ENCODE data around the gene NAB2.
"Not testable (repeated sequence)": the region's sequence is repeated elsewhere in the genome, so short reads cannot be mapped to it uniquely, and the experiment has no call there.

NAB2 gene

DNA sequence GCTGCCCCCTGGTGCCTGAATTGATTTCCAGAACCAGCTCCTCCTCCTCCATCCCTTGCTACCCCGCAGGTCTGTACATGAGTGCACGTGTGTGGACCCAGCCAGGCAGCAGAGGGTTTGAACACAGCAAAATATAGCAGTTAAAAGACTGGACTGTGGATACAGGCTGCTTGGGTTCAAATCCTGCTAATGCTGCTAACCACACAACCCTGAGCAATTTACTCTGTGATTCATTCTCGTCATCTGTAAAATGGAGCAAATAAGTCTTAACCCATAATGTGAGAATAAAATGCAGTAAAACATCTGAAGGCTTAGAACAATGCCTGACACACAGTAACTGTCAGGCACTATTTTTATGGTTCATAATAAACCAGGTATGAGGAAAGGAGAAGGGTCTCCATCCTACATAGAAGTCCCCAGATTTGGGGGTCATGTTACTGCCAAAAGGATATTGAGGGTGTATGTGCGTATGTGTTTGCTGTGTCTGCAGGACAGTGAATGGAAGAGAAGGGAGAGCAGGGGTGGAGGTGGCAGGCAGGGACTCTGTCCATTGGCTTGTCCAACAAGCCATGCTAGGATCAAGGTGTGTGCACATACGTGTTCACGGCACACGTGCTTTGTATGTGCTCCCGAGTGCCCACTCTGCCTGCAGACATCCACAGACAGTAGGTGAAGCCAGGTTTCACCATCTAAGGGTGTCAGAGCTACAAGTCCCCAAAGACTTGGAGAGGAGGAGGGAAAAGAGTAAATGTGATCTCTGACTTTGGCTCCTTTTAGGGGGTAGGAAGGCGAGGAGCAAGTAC is 23.8 kb downstream of the NAB2 start:
- peak; percentile 92 for DNase-seq

DNA sequence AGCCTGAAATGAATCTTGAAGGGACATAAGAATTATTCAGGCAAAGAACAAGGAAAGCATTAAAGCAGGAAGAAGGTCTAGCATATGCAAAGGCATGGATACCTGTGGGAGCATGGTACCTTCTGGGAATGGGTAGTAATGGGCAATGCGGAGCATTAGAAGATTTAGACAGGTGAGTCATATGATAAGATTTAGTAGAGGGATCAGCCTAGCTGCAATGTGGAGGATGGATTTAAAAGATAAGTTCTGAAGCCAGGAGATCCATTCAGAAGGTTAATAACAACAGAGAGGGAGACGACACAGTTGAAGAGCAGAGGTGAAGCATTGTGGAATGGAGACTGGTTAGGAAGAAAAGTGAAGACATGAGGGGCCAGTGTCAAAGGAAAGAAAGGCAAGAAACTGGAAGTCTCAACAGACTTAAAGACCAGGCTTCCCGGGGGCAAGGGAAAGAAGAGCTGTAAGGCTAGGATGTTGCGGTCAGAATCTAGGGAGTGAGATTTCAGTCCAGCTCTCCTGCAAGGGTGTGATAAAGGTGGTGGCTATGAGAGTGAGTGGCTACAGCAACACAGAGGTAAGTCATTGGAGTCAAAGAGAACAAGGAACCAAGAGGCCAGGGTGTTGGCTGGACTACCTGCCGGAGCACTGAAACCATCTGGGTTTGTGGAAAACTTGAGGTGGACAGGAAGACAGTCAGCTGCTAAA is 27.8 kb downstream of the NAB2 start:
- DNase-seq, result no peak

DNA sequence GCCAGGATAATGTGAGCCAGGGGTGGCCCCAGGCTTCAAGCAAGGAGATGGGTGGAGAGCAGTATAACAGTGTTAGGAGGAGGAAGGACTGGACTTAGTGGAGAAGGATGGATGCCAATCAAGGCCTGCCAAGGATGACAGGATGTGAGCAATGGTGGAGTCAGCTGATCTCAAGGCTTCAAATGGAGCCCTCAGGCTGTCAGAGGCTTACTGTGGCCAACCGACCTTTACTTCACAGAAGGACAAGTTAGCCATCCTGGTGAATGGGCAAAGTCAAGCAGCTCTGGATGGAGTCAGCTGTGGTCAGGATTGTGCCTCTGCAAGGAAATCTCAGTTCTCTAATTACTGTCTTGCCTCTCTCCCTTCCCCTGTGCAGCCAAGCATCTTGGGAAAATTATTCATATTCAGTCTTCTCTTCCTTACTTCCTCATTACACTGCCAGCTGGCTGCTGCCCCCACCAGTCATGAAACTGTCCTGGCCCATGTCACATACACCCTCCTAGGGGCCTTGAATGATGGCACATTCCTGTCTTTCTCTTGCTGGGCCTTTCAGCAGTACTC is 29.9 kb downstream of the NAB2 start:
- no peak for DNase-seq

DNA sequence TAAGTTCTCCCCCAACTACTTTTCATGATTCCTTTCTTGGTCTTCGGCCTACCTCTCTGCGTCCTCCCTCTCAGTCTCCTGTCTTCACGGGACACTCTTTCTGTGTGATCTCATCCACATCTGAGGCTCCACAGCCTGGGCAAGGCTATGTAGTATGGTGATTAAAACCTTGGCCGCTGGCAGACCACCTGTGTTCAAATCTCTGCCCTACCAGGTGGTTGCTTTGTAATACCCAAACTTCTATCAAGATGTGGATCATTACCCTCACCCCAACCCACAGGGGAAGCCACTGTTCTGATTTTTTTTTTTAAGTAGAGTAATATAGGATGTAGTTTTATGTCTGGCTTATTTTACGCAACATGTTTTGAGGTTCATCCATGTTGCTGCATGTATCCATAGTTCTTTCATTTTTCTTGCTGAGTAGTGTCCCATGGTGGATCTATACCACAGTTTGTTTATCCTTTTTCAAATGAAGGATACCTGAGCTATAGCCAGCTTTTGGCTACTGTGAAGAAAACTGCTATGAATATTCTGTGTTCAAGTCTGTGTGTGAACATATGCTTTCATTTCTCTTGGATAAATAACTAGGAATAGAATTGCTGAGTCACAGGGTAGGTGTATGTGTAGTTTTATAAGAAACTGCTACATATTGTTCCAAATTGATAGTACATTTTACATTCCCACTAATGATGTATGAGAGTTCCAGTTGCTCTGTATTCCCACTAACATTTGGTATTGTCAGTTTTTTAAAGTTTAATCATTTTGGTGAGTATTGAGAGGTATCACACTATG is 30.6 kb downstream of the NAB2 start:
- no peak for DNase-seq

DNA sequence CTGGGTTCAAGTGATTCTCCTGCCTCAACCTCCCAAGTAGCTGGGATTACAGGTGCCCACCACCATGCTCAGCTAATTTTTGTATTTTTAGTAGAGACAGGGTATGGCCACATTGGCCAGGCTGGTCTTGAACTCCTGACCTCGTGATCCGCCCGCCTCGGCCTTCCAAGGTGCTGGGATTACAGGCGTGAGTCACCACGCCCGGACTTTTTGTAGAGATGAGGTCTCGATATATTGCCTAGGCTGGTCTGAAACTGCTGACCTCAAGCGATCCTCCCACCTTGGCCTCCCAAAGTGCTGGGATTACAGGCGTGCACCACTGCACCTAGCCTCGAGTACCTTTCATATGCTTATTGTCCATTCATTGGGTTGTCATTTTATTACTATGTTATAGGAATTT is 31.8 kb downstream of the NAB2 start:
- DNase-seq, result not testable (repeated sequence)

DNA sequence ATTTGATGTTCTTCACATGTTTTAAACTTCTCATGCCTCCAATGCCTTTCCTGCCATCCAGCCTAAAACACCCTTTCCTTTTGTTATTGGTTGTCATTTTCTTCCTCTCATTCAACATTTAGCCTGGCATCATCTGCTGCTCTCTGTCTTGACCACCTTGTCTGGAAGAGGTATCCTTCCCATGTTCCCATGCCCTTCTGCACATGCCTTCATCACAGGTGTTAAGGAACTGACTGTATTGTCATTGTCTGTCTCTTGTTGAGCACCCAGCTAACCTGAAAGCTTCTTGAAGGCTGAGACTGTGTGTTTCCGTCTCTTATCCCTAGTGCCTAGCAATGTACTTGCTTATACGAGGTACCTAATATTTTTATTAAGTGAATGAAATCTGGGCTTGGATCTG is 34.9 kb downstream of the NAB2 start:
- no peak for DNase-seq

DNA sequence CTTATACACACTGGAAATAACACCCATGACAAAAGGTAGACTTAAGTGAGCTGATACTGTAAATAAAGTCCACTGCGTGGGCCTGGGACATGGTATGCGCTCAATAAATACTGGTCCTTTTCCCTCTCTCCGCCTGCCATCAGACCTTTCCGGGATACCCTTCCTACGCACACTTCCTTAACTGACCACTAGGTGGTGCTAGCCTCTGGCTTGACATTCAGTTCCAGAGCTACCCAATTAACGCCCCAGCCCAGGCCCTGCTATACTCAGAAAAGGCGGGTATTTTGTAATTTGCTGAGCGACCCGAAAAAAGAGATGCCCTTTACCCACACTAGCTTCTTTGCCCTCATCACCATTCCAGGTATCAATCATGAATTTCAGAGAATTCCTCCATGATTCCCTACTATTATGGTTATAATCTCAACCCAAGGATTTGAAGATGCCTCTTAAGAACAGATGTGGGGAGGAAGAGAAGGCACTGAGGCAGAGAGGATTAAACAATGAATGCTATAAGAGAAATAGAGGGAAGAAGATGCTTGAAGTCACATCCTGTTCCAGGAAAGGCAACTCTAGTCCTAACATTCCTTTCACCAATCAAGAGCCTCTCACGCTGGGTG is 35.5 kb downstream of the NAB2 start:
- peak; percentile 85 for DNase-seq

DNA sequence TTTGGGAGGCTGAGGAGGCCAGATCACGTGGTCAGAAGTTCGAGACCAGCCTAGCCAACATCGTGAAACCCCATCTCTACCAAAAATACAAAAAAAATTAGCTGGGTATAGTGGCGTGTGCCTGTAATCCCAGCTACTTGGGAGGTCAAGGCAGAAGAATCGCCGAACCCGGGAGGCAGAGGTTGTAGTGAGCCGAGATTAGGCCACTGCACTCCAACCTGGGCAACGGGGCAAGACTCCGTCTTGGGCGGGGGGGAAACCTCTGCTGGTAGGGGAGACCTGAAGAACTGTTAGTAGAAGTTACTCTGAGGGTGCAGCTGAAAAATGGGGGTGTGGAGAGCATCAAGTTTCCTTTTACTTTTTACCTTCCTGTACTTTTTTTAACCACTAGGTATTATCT is 37.1 kb downstream of the NAB2 start:
- DNase-seq, result no peak

DNA sequence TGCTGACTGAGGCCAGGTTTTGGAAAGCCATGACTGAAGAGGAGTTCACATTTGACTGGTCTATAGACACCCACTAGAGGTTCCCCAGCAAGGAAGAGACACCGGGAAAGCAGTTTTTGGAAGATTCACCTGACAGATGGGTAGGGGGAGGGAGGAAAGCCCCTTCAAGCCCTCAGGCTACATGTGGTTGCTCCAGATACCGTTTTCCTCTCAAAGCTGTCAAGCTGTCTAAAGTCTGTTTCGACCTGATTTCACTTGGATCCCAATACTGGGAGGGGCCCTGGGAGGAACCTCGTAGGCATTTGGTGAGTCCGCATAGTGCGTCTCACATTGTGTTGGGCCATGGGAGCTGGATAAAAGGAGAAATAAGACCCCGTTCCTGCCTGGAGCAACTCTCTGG is 37.6 kb downstream of the NAB2 start:
- no peak for DNase-seq

DNA sequence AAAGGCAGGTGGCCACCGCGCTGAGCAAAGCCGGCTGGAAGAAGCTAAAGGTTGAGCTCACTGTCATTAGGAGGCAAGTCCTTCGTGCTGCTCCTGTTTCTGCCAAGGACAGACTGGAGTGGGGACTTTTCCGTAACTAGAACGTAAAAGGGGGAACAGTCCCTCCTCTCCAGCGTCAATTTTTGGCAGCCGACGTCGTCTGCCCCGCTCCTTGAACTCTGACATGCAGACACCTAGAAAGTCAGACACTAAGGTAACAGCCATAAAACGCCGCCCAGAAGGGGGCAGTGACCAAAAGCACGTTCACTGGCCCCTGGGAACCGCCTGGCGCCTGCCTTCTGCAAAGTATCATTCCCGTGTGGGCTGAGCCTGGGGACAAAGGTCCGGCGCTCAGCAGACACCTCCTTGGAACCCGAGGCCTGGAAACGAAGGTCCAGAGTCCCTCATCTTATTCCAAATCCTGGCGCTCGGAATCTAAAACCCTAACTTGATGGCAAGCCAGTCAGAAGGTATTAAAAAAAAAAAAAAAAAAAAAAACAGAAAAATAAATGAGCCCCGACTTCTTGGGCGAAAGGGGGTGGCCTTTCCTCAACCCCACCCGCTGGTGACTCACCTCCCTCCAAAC is 38.3 kb downstream of the NAB2 start:
- peak; percentile 70 for DNase-seq

DNA sequence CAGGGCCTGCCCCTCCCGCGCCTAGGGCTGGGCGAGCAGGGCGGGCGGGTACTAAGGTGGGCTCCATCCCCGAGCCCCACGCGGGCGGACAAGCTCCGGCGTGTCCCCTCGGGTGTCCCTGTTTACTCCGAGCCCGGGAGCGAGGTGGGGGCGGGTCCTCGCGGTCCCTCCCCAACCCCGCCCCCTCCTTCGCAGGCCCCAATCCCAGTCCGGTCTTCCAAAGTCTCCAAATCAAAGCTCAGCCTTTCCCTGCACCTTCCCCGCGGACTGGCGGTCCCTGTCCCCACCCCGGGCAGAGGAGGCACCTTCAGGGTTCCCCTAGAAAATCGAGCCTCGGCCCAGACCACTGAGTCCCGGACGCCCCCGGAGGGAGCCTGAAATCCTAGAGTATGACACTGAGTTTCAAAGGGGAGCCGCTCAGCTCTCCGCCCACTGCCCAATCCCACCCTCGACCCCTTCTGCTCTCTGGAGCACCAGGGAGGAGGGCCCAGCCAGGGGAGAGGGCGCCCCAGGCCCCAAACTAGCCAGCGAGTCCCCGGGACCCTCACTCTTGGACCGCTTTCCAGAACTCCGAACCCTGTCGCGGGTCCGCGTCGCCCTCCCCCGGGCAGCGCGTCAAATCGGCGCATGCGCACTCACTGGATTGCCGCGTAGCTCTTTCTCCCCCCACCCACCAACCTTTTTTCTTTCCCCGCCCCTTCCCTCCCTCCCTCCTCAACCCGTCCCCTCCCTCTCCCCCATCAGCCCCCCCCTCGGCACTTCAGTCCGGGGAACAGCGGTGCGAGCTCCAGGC is 39.0 kb downstream of the NAB2 start, which contains the start of gene LRP1:
LRP1 (plus strand) TSS at position 758 of the 793 bp plus-strand sequence. CDS start 482 bp downstream, outside the sequence.
- DNase-seq, result peak; percentile 81

DNA sequence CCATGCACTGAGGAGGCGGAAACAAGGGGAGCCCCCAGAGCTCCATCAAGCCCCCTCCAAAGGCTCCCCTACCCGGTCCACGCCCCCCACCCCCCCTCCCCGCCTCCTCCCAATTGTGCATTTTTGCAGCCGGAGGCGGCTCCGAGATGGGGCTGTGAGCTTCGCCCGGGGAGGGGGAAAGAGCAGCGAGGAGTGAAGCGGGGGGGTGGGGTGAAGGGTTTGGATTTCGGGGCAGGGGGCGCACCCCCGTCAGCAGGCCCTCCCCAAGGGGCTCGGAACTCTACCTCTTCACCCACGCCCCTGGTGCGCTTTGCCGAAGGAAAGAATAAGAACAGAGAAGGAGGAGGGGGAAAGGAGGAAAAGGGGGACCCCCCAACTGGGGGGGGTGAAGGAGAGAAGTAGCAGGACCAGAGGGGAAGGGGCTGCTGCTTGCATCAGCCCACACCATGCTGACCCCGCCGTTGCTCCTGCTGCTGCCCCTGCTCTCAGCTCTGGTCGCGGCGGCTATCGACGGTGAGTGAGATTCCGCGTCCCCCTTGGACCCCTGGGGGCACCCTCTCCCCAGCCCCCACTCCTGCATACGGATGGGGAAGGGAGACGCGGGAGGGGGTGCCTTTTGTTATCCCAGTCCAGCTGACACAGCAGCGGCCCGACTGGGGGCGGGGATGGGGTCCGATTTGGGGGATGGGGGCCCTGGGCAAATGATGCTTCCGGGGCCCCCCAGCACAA is 39.8 kb downstream of the NAB2 start:
- DNase-seq, result peak; percentile 20

DNA sequence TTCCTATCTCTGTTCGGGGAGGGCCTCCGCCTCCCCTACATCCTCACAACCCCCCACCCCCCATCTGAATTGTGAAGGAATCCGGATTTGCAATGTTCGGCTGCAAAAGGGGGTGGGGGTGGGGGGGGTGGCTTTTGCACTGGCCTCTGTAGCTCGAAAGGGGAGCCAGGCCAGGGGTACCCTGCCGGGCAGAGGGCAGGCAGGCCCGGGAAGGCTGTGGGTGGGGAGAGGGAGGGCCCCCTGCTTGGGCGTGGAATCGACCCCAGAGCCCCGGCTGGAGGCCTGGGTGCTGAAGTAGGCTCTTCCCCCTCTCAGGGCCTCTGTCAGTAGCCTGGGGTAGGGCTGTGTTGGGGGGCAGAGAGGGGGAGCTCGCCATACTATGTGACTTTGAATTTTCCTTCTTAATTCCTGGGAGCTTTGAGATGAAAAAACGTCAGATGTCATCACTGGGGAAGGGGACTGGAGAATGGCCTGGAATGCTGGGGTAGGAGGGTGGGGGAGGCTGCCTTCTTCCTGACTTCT is 40.5 kb downstream of the NAB2 start:
- DNase-seq, result no peak

DNA sequence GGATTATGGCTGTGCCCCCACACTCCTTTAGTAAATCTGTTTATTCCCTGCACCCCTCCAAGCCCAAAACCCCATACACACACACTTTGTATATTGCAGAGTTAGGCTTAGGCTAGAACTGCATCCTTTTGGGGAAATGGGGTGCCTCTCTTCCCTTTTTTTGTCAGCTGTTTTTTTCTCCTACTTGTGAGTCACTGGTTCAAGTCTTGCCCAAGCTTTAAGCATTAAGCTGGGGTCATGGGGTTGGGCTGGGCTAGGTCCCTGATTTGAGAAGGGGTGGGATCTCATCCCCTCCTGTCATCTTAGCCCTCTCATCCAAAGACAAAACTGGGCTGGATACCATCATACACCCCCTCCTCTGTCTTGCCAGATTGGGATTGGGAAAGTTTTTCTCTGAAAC is 41.0 kb downstream of the NAB2 start:
- no peak for DNase-seq

DNA sequence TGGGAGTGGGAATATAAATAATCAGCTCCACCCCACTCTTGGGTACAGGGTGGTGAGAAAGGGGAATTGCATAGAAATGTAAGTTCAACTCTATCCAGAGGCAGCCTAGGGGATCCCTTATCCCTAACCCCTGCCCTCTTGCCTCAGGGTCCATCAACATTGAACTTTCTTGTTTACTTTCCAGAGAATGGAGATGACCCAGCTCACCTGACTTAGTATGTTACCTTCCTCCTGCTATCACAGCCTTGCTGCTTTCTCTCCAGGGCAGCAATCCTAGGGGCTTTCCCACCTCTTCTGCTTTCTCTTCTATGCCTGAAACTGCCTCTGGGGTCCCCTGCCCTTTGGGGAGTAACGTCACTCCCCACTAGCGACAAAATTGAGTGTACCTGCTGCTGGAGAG is 42.0 kb downstream of the NAB2 start:
- no peak for DNase-seq

DNA sequence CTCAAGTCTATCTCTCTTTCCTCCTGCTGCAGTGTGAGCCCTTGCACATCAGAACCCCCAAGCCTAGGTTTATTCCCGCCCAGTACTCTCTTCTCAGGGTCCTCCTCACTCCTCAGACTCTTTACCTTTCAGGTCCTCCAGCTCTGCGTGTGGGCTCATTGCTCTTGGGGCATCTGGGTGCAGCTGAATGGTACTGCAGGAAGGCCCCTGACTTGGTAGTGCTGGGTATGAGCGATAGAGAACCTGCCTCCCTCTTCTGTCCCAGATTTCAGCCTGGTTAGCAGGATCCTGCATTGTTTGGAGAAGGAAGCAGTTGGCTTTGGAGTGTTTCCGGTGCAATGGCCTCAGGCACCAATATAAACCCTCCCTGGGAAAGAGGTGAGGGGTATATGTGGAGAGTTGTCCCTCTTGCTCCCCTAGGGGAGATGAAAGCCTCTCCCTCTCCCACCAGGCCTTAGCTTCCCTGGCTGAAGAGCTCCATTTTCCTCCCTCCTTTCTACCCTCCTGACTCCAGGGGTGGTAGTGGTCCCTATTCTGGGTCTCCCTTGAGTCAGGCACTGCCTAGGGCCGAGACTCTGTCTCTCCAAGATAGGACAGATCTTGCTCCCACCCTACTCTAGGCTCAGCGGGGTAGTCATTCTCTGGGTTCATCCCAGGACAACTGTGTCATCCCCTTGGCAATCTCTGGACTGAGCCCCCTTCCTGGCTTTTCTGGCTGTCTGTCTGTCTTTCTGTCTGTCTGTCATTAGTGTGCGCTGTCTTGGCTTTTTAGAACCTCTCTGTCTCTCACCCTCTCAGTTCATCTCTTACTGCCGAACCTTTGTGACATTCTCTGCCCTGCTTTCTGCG is 43.2 kb downstream of the NAB2 start:
- DNase-seq, result no peak

DNA sequence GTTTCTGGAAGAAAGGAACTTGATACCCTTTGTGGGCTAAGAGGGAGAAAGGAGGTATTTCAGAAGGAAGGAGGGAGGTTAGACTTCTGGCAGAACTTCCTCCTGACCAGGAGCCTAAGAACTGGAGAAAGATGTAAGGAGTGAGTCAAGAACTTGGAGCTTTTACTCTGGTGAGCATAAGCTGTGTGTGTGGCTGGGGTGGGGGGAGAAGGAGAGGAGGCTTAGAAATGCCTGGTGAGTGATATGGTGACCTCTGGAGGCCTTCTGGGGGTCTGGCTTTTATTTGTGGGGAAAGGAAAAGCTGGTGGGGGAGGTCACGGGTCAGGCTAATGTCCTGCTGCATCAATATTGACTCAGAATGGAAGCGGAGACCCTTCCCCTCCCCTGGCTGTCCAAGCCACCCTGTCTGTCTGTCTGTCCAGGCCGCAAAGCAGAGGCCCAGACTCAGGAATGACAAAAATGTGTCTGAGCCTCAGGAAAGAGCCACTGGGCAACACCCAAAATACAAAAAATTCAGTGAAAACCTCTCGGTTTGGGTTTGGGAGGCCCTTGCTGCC is 44.2 kb downstream of the NAB2 start:
- DNase-seq, result no peak

DNA sequence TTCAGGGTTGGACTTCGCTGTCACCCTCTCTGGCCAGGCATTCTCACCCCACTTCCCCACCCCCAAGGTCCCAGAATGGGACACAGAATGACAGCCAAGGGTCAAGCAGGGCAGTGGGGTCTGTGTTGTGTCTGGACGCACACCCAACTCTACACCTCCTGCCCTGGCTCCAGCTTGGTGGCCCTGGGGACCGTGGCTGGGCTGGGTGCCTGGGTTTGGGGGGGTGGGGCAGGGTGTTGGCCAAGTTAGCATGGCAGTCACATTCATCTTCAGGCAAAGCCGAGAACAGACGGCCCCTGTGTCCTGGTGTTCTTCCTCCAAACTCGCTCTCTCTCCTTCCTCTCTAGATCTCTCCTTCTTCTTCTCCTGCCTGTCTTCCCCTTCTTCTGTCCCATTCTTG is 45.0 kb downstream of the NAB2 start:
- DNase-seq, result no peak

DNA sequence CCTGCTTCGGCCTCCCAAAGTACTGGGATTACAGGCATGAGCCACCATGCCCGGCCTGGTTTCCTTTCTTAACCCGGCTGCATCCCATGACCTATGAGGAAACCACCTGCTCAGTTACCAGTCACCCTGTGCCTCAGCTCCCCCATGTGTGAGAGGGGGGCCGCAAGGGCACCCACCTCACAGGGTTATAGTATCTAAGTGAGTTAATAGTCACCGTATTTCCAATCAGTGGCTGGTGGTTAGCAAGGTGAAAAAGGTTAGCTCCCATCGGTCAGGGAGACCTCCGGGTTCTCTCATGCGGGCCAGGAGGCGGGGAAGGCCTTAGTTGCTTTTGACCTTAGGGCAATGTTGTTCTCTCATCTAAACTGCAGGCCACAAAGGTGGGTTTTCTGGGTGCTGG is 46.0 kb downstream of the NAB2 start:
- no peak for DNase-seq

Data from stimulated activated CD4-positive, alpha-beta T cell treated with anti-CD3 and anti-CD28 coated beads, Interleukin-15, amount 100 ng/mL, for 24 hours (primary cell).